ENCODE data around the gene WWOX.

The WWOX gene

GRCh38 chr16:79055251-79055970 lies 956.0 kb downstream of the WWOX start:
- DNase-seq: no peak

GRCh38 chr16:79061181-79061580 lies 961.7 kb downstream of the WWOX start:
- DNase-seq: no peak

- no peak for DNase-seq
Observed at GRCh38 chr16:79062336-79062735, 962.9 kb downstream of the WWOX start.

- DNase-seq: no peak
Observed at GRCh38 chr16:79062821-79063220, 963.4 kb downstream of the WWOX start.

- no peak for DNase-seq
Observed at GRCh38 chr16:79064256-79064972, 965.0 kb downstream of the WWOX start.

GRCh38 chr16:79066561-79066960 lies 967.1 kb downstream of the WWOX start:
- DNase-seq: no peak

- DNase-seq: no peak
Observed at GRCh38 chr16:79067600-79067999, 968.1 kb downstream of the WWOX start.

- DNase-seq: no peak
Observed at GRCh38 chr16:79069121-79069520, 969.7 kb downstream of the WWOX start.

- DNase-seq: no peak
Observed at GRCh38 chr16:79069633-79070032, 970.2 kb downstream of the WWOX start.

- DNase-seq: no peak
Observed at GRCh38 chr16:79071424-79071823, 972.0 kb downstream of the WWOX start.

GRCh38 chr16:79072517-79072916 lies 973.1 kb downstream of the WWOX start:
- no peak for DNase-seq

- no peak for DNase-seq
Observed at GRCh38 chr16:79073566-79073965, 974.1 kb downstream of the WWOX start.

- no peak for DNase-seq
Observed at GRCh38 chr16:79074541-79074940, 975.1 kb downstream of the WWOX start.

- no peak for DNase-seq
Observed at GRCh38 chr16:79074951-79075350, 975.5 kb downstream of the WWOX start.

GRCh38 chr16:79076047-79076767 lies 976.8 kb downstream of the WWOX start:
- DNase-seq: no peak

- no peak for DNase-seq
Observed at GRCh38 chr16:79077346-79077745, 977.9 kb downstream of the WWOX start.

- DNase-seq: no peak
Observed at GRCh38 chr16:79079656-79080420, 980.4 kb downstream of the WWOX start.

GRCh38 chr16:79081297-79082066 lies 982.0 kb downstream of the WWOX start:
- DNase-seq: no peak

- DNase-seq: no peak
Observed at GRCh38 chr16:79082970-79083369, 983.5 kb downstream of the WWOX start.

GRCh38 chr16:79083508-79084299 lies 984.2 kb downstream of the WWOX start:
- no peak for DNase-seq

- DNase-seq: no peak
Observed at GRCh38 chr16:79088971-79089370, 989.5 kb downstream of the WWOX start.

All from effector CD4-positive, alpha-beta T cell (primary cell).